HepG2 (cell line): ENCODE measurements around the gene EIF3L. TPM values are rescaled to one million over a fixed set of nuclear protein-coding genes. Genes with fewer than 3 reads are reported as not detected.

Experiments
- ARID2 ChIP-seq: sonication (generic); formaldehyde crosslinking; IDR thresholded peaks from 2 replicates; pipeline ENCODE4 v1.8.1; 2022; ENCODE audit warnings: mild to moderate bottlenecking, missing genetic modification reagents, borderline replicate concordance
- CHCHD3 ChIP-seq: sonication (generic); formaldehyde crosslinking; IDR thresholded peaks from 2 replicates; pipeline ENCODE4 v1.8.0; 2022; ENCODE audit warnings: mild to moderate bottlenecking, missing genetic modification reagents, moderate library complexity
- DMAP1 ChIP-seq: IDR thresholded peaks from 2 replicates; pipeline ENCODE4 v1.6.1; 2016
- FOXO4 ChIP-seq: sonication (generic); formaldehyde crosslinking; conservative IDR thresholded peaks from 2 replicates; pipeline ENCODE4 v1.8.1; 2023; ENCODE audit warnings: missing genetic modification reagents
- GABPA ChIP-seq, 2 experiments: IDR thresholded peaks; 2 replicates each; pipeline ENCODE4 v1.6.1; 2011 to 2016; ENCODE audit warnings: low read depth in 2 of 2, low read length in 1 of 2, missing biosample characterization in 1 of 2, missing genetic modification characterization in 1 of 2
- GFI1 ChIP-seq: sonication (generic); formaldehyde crosslinking; IDR thresholded peaks from 2 replicates; pipeline ENCODE4 v1.5.0; 2020; ENCODE audit warnings: missing genetic modification reagents, mild to moderate bottlenecking, borderline replicate concordance
- ISL2 ChIP-seq: sonication (generic); formaldehyde crosslinking; IDR thresholded peaks from 2 replicates; pipeline ENCODE4 v1.5.0; 2020; ENCODE audit warnings: missing genetic modification reagents
- KLF12 ChIP-seq: sonication (generic); formaldehyde crosslinking; IDR thresholded peaks from 2 replicates; pipeline ENCODE4 v1.4.0; 2020; ENCODE audit warnings: missing genetic modification reagents, borderline replicate concordance
- MIER3 ChIP-seq: IDR thresholded peaks from 2 replicates; pipeline ENCODE4 v1.6.1; 2016; ENCODE audit warnings: missing compliant biosample characterization, borderline replicate concordance
- NR3C1 ChIP-seq: sonication (generic); formaldehyde crosslinking; IDR thresholded peaks from 2 replicates; pipeline ENCODE4 v1.4.0; 2020; ENCODE audit warnings: missing genetic modification reagents
- ONECUT2 ChIP-seq: sonication (generic); formaldehyde crosslinking; IDR thresholded peaks from 2 replicates; pipeline ENCODE4 v1.4.0; 2020; ENCODE audit warnings: missing genetic modification reagents
- PLSCR1 ChIP-seq: sonication (generic); formaldehyde crosslinking; IDR thresholded peaks from 2 replicates; pipeline ENCODE4 v1.5.0; 2020; ENCODE audit warnings: missing genetic modification reagents, mild to moderate bottlenecking, borderline replicate concordance
- TAF15 ChIP-seq: fragments of 200-400 bp; formaldehyde crosslinking; IDR thresholded peaks from one replicate; pipeline ENCODE4 v1.6.1; 2018; ENCODE audit warnings: mild to moderate bottlenecking, low read depth, low read length; ENCODE audit not compliant: poor library complexity, severe bottlenecking
- ZBTB2 ChIP-seq: sonication (generic); formaldehyde crosslinking; IDR thresholded peaks from 2 replicates; pipeline ENCODE4 v1.8.0; 2022; ENCODE audit warnings: low read depth, missing genetic modification reagents
- ZFY ChIP-seq: sonication (generic); formaldehyde crosslinking; IDR thresholded peaks from 2 replicates; pipeline ENCODE4 v1.4.0; 2020; ENCODE audit warnings: missing genetic modification reagents
- ZMAT3 ChIP-seq: sonication (generic); formaldehyde crosslinking; conservative IDR thresholded peaks from 2 replicates; pipeline ENCODE4 v1.7.0; 2021; ENCODE audit warnings: missing genetic modification reagents
- ZMYM2 ChIP-seq: sonication (generic); formaldehyde crosslinking; IDR thresholded peaks from 2 replicates; pipeline ENCODE4 v1.8.0; 2022; ENCODE audit warnings: mild to moderate bottlenecking, missing genetic modification reagents
- ZNF160 ChIP-seq: sonication (generic); formaldehyde crosslinking; IDR thresholded peaks from 2 replicates; pipeline ENCODE4 v1.8.0; 2022; ENCODE audit warnings: mild to moderate bottlenecking, inconsistent platforms, missing genetic modification reagents
- ZNF572 ChIP-seq: sonication (generic); formaldehyde crosslinking; IDR thresholded peaks from 2 replicates; pipeline ENCODE4 v1.5.1; 2020; ENCODE audit warnings: mild to moderate bottlenecking, missing genetic modification reagents
- ZNF850 ChIP-seq: sonication (generic); formaldehyde crosslinking; conservative IDR thresholded peaks from 2 replicates; pipeline ENCODE4 v1.9.0; 2021; ENCODE audit warnings: mild to moderate bottlenecking, missing genetic modification reagents
- ZSCAN20 ChIP-seq: sonication (generic); formaldehyde crosslinking; IDR thresholded peaks from 2 replicates; pipeline ENCODE4 v1.4.0; 2020; ENCODE audit warnings: missing genetic modification reagents, mild to moderate bottlenecking, borderline replicate concordance
- polyA plus RNA-seq, 8 experiments: library from polyadenylated mRNA; depleted of rRNA in 3 of 8; stranded (reverse) in 7 of 8; unstranded in 1 of 8; fragments of >200 nt; fragmentation: Illumina TruSeq in 4 of 8; extraction: Trizol in 4 of 8; gene quantifications; 2 replicates each; pipeline versions ENCODE4 v1.2.1 to v1.2.3, GENCODE V29; 2011 to 2016; ENCODE audit warnings: low read depth in 4 of 8, missing spikeins in 1 of 8, mixed read lengths in 1 of 8; ENCODE audit not compliant: insufficient read depth in 1 of 8
- total RNA-seq, 5 experiments: library from RNA; depleted of rRNA; stranded (reverse); fragments of >200 nt; fragmentation: Illumina TruSeq; extraction: Trizol; gene quantifications; 2 replicates each; pipeline ENCODE4 v1.2.3, GENCODE V29; 2016; ENCODE audit warnings: low read depth in 1 of 5
- TF ChIP-seq, protein P1 (sequence below): sonication (generic); formaldehyde crosslinking; IDR thresholded peaks from 2 replicates; pipeline ENCODE4 v1.4.0; 2020; ENCODE audit warnings: mild to moderate bottlenecking, missing genetic modification reagents

EIF3L gene
- total and polyA plus RNA-seq, 2 of the 13 experiments (the other 11 are each of a cell fraction or from before 2014, with no cell fraction given), result 514 to 793 TPM

- TF ChIP-seq ARID2 (CRISPR knock-in tag) (no peak), ZBTB2 (no peak), ZNF160 (CRISPR knock-in tag) (peak; percentile 10; the same call in 1 of the 2 replicates), PLSCR1 (CRISPR knock-in tag) (no peak), CHCHD3 (CRISPR knock-in tag) (no peak), ZNF850 (CRISPR knock-in tag) (no peak), MIER3 (CRISPR knock-in tag) (no peak), ZNF572 (CRISPR knock-in tag) (no peak), ZMYM2 (no peak), ZFY (CRISPR knock-in tag) (peak; percentile 38; the same call in 1 of the 2 replicates), KLF12 (CRISPR knock-in tag) (0 out of 2 replicates have a peak, but pooled peaks have one; percentile 31), ZSCAN20 (peak; percentile 64; the same call in 1 of the 2 replicates), ZMAT3 (CRISPR knock-in tag) (0 out of 2 replicates have a peak, but pooled peaks have one; percentile 3), DMAP1 (CRISPR knock-in tag) (peak; percentile 32; the same call in 1 of the 2 replicates), FOXO4 (CRISPR knock-in tag) (no peak), GFI1 (peak; percentile 27; the same call in 1 of the 2 replicates), ISL2 (CRISPR knock-in tag) (no peak), NR3C1 (CRISPR knock-in tag) (no peak), ONECUT2 (CRISPR knock-in tag) (no peak), TAF15 (no peak), GABPA (IDR thresholded peaks at IDR 0.05; ENCODE audit: low read depth, low read length) (no peak), GABPA (CRISPR knock-in tag; IDR thresholded peaks at IDR 0.05; ENCODE audit: low read depth) (no peak)
- TF ChIP-seq, protein P1, sequence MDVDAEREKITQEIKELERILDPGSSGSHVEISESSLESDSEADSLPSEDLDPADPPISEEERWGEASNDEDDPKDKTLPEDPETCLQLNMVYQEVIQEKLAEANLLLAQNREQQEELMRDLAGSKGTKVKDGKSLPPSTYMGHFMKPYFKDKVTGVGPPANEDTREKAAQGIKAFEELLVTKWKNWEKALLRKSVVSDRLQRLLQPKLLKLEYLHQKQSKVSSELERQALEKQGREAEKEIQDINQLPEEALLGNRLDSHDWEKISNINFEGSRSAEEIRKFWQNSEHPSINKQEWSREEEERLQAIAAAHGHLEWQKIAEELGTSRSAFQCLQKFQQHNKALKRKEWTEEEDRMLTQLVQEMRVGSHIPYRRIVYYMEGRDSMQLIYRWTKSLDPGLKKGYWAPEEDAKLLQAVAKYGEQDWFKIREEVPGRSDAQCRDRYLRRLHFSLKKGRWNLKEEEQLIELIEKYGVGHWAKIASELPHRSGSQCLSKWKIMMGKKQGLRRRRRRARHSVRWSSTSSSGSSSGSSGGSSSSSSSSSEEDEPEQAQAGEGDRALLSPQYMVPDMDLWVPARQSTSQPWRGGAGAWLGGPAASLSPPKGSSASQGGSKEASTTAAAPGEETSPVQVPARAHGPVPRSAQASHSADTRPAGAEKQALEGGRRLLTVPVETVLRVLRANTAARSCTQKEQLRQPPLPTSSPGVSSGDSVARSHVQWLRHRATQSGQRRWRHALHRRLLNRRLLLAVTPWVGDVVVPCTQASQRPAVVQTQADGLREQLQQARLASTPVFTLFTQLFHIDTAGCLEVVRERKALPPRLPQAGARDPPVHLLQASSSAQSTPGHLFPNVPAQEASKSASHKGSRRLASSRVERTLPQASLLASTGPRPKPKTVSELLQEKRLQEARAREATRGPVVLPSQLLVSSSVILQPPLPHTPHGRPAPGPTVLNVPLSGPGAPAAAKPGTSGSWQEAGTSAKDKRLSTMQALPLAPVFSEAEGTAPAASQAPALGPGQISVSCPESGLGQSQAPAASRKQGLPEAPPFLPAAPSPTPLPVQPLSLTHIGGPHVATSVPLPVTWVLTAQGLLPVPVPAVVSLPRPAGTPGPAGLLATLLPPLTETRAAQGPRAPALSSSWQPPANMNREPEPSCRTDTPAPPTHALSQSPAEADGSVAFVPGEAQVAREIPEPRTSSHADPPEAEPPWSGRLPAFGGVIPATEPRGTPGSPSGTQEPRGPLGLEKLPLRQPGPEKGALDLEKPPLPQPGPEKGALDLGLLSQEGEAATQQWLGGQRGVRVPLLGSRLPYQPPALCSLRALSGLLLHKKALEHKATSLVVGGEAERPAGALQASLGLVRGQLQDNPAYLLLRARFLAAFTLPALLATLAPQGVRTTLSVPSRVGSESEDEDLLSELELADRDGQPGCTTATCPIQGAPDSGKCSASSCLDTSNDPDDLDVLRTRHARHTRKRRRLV (CRISPR knock-in tag), result no peak
Measured at GRCh38 chr22:37803639-37804351, 45.4 kb upstream of the EIF3L start (continued).
